HepG2 (cell line): Measurements from ENCODE around the gene GNAI2. TPM values are rescaled to one million over a fixed set of nuclear protein-coding genes. Genes with fewer than 3 reads are reported as not detected.

ENCODE experiments used
- ASH2L ChIP-seq: fragments of 300-600, 200-600 bp; sonication (generic); IDR thresholded peaks from 2 replicates; pipeline ENCODE4 v1.7.0; 2017; ENCODE audit warnings: low read depth, mild to moderate bottlenecking, moderate library complexity, mixed read lengths, low read length; ENCODE audit not compliant: insufficient read length
- CENPBD1 ChIP-seq: sonication (generic); formaldehyde crosslinking; IDR thresholded peaks from 2 replicates; pipeline ENCODE4 v1.8.0; 2022; ENCODE audit warnings: missing genetic modification reagents, low read depth, mild to moderate bottlenecking, borderline replicate concordance
- CHD2 ChIP-seq: IDR thresholded peaks from 2 replicates; pipeline ENCODE4 v1.6.1; 2011; ENCODE audit warnings: low read depth, low read length, improper control_type of control experiment
- KAT2B ChIP-seq: fragments of 150-350 bp; IDR thresholded peaks from 2 replicates; pipeline ENCODE4 v1.6.1; 2014; ENCODE audit warnings: low read depth, low read length, borderline replicate concordance
- KLF11 ChIP-seq: IDR thresholded peaks from 2 replicates; pipeline ENCODE4 v1.6.1; 2016; ENCODE audit warnings: missing compliant biosample characterization
- KLF15 ChIP-seq: sonication (generic); formaldehyde crosslinking; IDR thresholded peaks from 2 replicates; pipeline ENCODE4 v1.8.1; 2023; ENCODE audit warnings: borderline replicate concordance, mild to moderate bottlenecking, inconsistent platforms, missing genetic modification reagents, mixed read lengths
- LCORL ChIP-seq, 2 experiments: fragments of 450-650 bp in 1 of 2; sonication (generic) in 1 of 2; formaldehyde crosslinking in 1 of 2; IDR thresholded peaks; 2 replicates each; pipeline versions ENCODE4 v1.5.0 to v1.6.1; 2017 to 2020; ENCODE audit warnings: antibody characterized with exemption in 1 of 2, missing genetic modification reagents in 1 of 2
- MED8 ChIP-seq: sonication (generic); formaldehyde crosslinking; IDR thresholded peaks from 2 replicates; pipeline ENCODE4 v1.8.1; 2023; ENCODE audit warnings: mild to moderate bottlenecking, missing genetic modification reagents; ENCODE audit not compliant: insufficient replicate concordance
- RNF2 ChIP-seq: fragments of 450-650 bp; conservative IDR thresholded peaks from 2 replicates; pipeline ENCODE4 v1.6.1; 2016; ENCODE audit warnings: low read depth
- SIN3A ChIP-seq: IDR thresholded peaks from 2 replicates; pipeline ENCODE4 v1.6.1; 2011; ENCODE audit warnings: low read depth, mild to moderate bottlenecking, control low read depth, low read length, borderline replicate concordance
- SMAD3 ChIP-seq: sonication (generic); formaldehyde crosslinking; IDR thresholded peaks from 2 replicates; pipeline ENCODE4 v1.4.0; 2020; ENCODE audit warnings: missing genetic modification reagents
- TBX3 ChIP-seq: fragments of 450-650 bp; IDR thresholded peaks from 2 replicates; pipeline ENCODE4 v1.6.1; 2017; ENCODE audit warnings: antibody characterized with exemption, mild to moderate bottlenecking, inconsistent platforms, borderline replicate concordance
- TEAD3 ChIP-seq: optimal IDR thresholded peaks from 2 replicates; pipeline ENCODE3; 2016; ENCODE audit warnings: borderline replicate concordance
- TFAP4 ChIP-seq: sonication (generic); IDR thresholded peaks from 2 replicates; pipeline ENCODE4 v1.6.1; 2016; ENCODE audit warnings: low read depth, borderline replicate concordance
- ZKSCAN8 ChIP-seq: IDR thresholded peaks from 2 replicates; pipeline ENCODE4 v1.6.1; 2016; ENCODE audit warnings: borderline replicate concordance, missing genetic modification reagents, missing compliant biosample characterization
- ZNF207 ChIP-seq: fragments of 450-650 bp; IDR thresholded peaks from 2 replicates; pipeline ENCODE4 v1.6.1; 2016; ENCODE audit warnings: antibody characterized with exemption, borderline replicate concordance
- ZNF33B ChIP-seq: sonication (generic); formaldehyde crosslinking; IDR thresholded peaks from 2 replicates; pipeline ENCODE4 v1.5.1; 2020; ENCODE audit warnings: mild to moderate bottlenecking, missing genetic modification reagents
- ZNF468 ChIP-seq: sonication (generic); formaldehyde crosslinking; IDR thresholded peaks from 2 replicates; pipeline ENCODE4 v1.8.0; 2022; ENCODE audit warnings: mild to moderate bottlenecking, moderate library complexity, missing genetic modification reagents
- ZNF570 ChIP-seq: sonication (generic); formaldehyde crosslinking; IDR thresholded peaks from 2 replicates; pipeline ENCODE4 v1.4.0; 2020; ENCODE audit warnings: mild to moderate bottlenecking, missing genetic modification reagents, borderline replicate concordance
- ZNF616 ChIP-seq: sonication (generic); formaldehyde crosslinking; IDR thresholded peaks from 2 replicates; pipeline ENCODE4 v1.5.0; 2020; ENCODE audit warnings: low read depth, mild to moderate bottlenecking, missing genetic modification reagents
- ZNF775 ChIP-seq: sonication (generic); formaldehyde crosslinking; IDR thresholded peaks from 2 replicates; pipeline ENCODE4 v1.4.0; 2020; ENCODE audit warnings: missing genetic modification reagents, mild to moderate bottlenecking, moderate library complexity, borderline replicate concordance
- polyA plus RNA-seq, 8 experiments: library from polyadenylated mRNA; depleted of rRNA in 3 of 8; stranded (reverse) in 7 of 8; unstranded in 1 of 8; fragments of >200 nt; fragmentation: Illumina TruSeq in 4 of 8; extraction: Trizol in 4 of 8; gene quantifications; 2 replicates each; pipeline versions ENCODE4 v1.2.1 to v1.2.3, GENCODE V29; 2011 to 2016; ENCODE audit warnings: low read depth in 4 of 8, missing spikeins in 1 of 8, mixed read lengths in 1 of 8; ENCODE audit not compliant: insufficient read depth in 1 of 8
- total RNA-seq, 5 experiments: library from RNA; depleted of rRNA; stranded (reverse); fragments of >200 nt; fragmentation: Illumina TruSeq; extraction: Trizol; gene quantifications; 2 replicates each; pipeline ENCODE4 v1.2.3, GENCODE V29; 2016; ENCODE audit warnings: low read depth in 1 of 5
- TF ChIP-seq, protein P1 (sequence below): sonication (generic); formaldehyde crosslinking; IDR thresholded peaks from 2 replicates; pipeline ENCODE4 v1.5.0; 2020; ENCODE audit warnings: missing genetic modification reagents
- TF ChIP-seq, protein P2 (sequence below): IDR thresholded peaks from 2 replicates; pipeline ENCODE4 v1.6.1; 2016; ENCODE audit warnings: missing biosample characterization, missing genetic modification reagents, low read depth
- TF ChIP-seq, protein P3 (sequence below): IDR thresholded peaks from 2 replicates; pipeline ENCODE4 v1.6.1; 2012; ENCODE audit warnings: low read depth, low read length, improper control_type of control experiment

GNAI2 gene
- total and polyA plus RNA-seq, 2 of the 13 experiments (the other 11 are each of a cell fraction or from before 2014, with no cell fraction given) = 51.1 to 66.2 TPM

- TF ChIP-seq, protein P1, sequence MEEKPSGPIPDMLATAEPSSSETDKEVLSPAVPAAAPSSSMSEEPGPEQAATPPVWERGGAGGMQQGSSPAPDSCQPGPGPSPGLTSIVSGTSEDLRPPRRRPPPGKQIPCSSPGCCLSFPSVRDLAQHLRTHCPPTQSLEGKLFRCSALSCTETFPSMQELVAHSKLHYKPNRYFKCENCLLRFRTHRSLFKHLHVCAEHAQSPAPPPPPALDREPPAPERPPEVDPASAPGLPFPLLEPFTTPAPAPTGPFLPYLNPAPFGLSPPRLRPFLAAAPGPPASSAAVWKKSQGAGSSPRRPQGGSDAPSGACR (CRISPR knock-in tag) = peak; percentile 13; the same call in 1 of the 2 replicates
- TF ChIP-seq TBX3 (no peak), SIN3A (no peak), SMAD3 (CRISPR knock-in tag) (no peak), CENPBD1 (no peak), ZNF775 (CRISPR knock-in tag) (no peak), ZKSCAN8 (no peak), ZNF33B (CRISPR knock-in tag) (no peak), KAT2B (no peak), LCORL (IDR thresholded peaks at IDR 0.05) (no peak), LCORL (CRISPR knock-in tag; IDR thresholded peaks at IDR 0.05) (no peak), ZNF570 (CRISPR knock-in tag) (no peak), RNF2 (no peak), TFAP4 (0 out of 2 replicates have a peak, but pooled peaks have one; percentile 6), CHD2 (no peak), ZNF207 (no peak), MED8 (no peak), TEAD3 (CRISPR knock-in tag) (peak; percentile 2), KLF15 (CRISPR knock-in tag) (no peak), ASH2L (no peak), KLF11 (no peak), ZNF616 (no peak; the same call in 1 of the 2 replicates), ZNF468 (CRISPR knock-in tag) (0 out of 2 replicates have a peak, but pooled peaks have one; percentile 54)
- TF ChIP-seq, protein P2, sequence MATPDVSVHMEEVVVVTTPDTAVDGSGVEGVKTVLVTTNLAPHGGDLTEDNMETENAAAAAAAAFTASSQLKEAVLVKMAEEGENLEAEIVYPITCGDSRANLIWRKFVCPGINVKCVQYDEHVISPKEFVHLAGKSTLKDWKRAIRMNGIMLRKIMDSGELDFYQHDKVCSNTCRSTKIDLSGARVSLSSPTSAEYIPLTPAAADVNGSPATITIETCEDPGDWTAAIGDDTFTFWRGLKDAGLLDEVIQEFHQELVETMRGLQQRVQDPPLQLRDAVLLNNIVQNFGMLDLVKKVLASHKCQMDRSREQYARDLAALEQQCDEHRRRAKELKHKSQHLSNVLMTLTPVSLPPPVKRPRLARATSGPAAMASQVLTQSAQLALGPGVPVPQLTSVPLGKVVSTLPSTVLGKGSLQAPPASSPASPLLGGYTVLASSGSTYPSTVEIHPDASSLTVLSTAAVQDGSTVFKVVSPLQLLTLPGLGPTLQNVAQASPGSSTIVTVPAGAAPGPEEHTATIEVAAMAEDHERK = no peak
- TF ChIP-seq, protein P3, sequence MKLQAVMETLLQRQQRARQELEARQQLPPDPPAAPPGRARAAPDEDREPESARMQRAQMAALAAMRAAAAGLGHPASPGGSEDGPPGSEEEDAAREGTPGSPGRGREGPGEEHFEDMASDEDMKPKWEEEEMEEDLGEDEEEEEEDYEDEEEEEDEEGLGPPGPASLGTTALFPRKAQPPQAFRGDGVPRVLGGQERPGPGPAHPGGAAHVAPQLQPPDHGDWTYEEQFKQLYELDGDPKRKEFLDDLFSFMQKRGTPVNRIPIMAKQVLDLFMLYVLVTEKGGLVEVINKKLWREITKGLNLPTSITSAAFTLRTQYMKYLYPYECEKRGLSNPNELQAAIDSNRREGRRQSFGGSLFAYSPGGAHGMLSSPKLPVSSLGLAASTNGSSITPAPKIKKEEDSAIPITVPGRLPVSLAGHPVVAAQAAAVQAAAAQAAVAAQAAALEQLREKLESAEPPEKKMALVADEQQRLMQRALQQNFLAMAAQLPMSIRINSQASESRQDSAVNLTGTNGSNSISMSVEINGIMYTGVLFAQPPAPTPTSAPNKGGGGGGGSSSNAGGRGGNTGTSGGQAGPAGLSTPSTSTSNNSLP = no peak
Measured at GRCh38 chr3:50302095-50303012, 66.3 kb downstream of the GNAI2 start (continued).
